ENCODE measurements around the gene CDC42BPA.

DNA sequence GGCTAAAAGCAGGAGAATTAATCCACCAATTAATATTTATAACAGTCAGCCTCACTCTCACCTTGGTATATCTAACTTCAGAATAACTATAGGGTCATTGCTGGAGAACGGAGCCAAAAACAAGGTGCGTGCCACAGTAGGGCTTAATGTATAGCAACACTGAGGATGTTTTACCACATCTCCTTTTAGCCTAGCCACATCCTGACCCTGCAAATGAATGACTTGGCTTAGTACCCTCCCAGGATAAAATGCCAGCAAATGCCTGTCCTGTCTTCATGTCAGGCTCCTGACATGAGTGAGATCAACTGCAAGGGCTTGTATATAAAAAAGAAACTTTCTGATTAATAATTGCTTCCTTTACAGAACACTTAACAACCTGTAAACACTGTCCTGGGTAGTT, 2.7 kb upstream of the CDC42BPA start:
- TF ChIP-seq, protein P1, sequence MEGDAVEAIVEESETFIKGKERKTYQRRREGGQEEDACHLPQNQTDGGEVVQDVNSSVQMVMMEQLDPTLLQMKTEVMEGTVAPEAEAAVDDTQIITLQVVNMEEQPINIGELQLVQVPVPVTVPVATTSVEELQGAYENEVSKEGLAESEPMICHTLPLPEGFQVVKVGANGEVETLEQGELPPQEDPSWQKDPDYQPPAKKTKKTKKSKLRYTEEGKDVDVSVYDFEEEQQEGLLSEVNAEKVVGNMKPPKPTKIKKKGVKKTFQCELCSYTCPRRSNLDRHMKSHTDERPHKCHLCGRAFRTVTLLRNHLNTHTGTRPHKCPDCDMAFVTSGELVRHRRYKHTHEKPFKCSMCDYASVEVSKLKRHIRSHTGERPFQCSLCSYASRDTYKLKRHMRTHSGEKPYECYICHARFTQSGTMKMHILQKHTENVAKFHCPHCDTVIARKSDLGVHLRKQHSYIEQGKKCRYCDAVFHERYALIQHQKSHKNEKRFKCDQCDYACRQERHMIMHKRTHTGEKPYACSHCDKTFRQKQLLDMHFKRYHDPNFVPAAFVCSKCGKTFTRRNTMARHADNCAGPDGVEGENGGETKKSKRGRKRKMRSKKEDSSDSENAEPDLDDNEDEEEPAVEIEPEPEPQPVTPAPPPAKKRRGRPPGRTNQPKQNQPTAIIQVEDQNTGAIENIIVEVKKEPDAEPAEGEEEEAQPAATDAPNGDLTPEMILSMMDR (IDR thresholded peaks at IDR 0.05; ENCODE audit: poor library complexity, severe bottlenecking): no peak
- no peak for TF ChIP-seq EP300 (conservative IDR thresholded peaks at IDR 0.05; ENCODE audit: poor library complexity, severe bottlenecking)
- no peak for TF ChIP-seq EZH2 (IDR thresholded peaks at IDR 0.05; ENCODE audit: borderline replicate concordance, insufficient read depth, low read length, poor library complexity, severe bottlenecking)
- no peak for TF ChIP-seq POLR2AphosphoS5 (IDR thresholded peaks at IDR 0.05)
- no peak for TF ChIP-seq SMC3 (conservative IDR thresholded peaks at IDR 0.05; ENCODE audit: poor library complexity)
- TF ChIP-seq, protein P2, sequence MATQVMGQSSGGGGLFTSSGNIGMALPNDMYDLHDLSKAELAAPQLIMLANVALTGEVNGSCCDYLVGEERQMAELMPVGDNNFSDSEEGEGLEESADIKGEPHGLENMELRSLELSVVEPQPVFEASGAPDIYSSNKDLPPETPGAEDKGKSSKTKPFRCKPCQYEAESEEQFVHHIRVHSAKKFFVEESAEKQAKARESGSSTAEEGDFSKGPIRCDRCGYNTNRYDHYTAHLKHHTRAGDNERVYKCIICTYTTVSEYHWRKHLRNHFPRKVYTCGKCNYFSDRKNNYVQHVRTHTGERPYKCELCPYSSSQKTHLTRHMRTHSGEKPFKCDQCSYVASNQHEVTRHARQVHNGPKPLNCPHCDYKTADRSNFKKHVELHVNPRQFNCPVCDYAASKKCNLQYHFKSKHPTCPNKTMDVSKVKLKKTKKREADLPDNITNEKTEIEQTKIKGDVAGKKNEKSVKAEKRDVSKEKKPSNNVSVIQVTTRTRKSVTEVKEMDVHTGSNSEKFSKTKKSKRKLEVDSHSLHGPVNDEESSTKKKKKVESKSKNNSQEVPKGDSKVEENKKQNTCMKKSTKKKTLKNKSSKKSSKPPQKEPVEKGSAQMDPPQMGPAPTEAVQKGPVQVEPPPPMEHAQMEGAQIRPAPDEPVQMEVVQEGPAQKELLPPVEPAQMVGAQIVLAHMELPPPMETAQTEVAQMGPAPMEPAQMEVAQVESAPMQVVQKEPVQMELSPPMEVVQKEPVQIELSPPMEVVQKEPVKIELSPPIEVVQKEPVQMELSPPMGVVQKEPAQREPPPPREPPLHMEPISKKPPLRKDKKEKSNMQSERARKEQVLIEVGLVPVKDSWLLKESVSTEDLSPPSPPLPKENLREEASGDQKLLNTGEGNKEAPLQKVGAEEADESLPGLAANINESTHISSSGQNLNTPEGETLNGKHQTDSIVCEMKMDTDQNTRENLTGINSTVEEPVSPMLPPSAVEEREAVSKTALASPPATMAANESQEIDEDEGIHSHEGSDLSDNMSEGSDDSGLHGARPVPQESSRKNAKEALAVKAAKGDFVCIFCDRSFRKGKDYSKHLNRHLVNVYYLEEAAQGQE (IDR thresholded peaks at IDR 0.05; ENCODE audit: borderline replicate concordance): no peak
- TF ChIP-seq RAD21 (conservative IDR thresholded peaks at IDR 0.05): no peak
- no peak for TF ChIP-seq TAF1 (IDR thresholded peaks at IDR 0.05; ENCODE audit: low read depth)
